T-helper 1 cell treated with Interleukin-12 subunit alpha and Interleukin-12 subunit beta and Interleukin-4 antibody, amounts not matched to agents 30 ng/mL and 1 ng/mL, for 36 hours (primary cell): ENCODE measurements around the gene ZNF805. TPM values are rescaled to one million over a fixed set of nuclear protein-coding genes. Genes with fewer than 3 reads are reported as not detected.

Experiments used
- total RNA-seq: library from RNA; stranded (reverse); gene quantifications from 2 replicates; pipeline ENCODE4 v1.2.3, GENCODE V29; 2022

ZNF805 gene
- total RNA-seq, 1 donor from 2014 or later: 9.4 TPM

Other genes starting within 250 kb of the ZNF805 start
- gene USP29, start 120.6 kb upstream of the ZNF805 start, total RNA-seq: not detected in 2 replicates
- not detected in 2 replicates for gene ZIM3, start 95.4 kb upstream of the ZNF805 start, total RNA-seq
- gene DUXA, start 73.1 kb upstream of the ZNF805 start, total RNA-seq: not detected in 2 replicates
- gene ZNF264, start 49.1 kb upstream of the ZNF805 start, total RNA-seq: 28.5 and 33.6 TPM in 2 replicates
- gene AURKC, start 9.6 kb upstream of the ZNF805 start, total RNA-seq: 0.32 and 0.42 TPM in 2 replicates
- gene ZNF460, start 39.9 kb downstream of the ZNF805 start, total RNA-seq: 42.0 and 44.9 TPM in 2 replicates
- 7.8 and 8.5 TPM in 2 replicates for gene ZNF543, start 79.8 kb downstream of the ZNF805 start, total RNA-seq
- 8.5 and 9.7 TPM in 2 replicates for gene ZNF304, start 110.6 kb downstream of the ZNF805 start, total RNA-seq
- 6.4 and 6.8 TPM in 2 replicates for gene TRAPPC2B, start 122.9 kb downstream of the ZNF805 start, total RNA-seq
- 2.0 and 3.9 TPM in 2 replicates for gene ZNF547, start 122.9 kb downstream of the ZNF805 start, total RNA-seq
- gene ZNF548, start 149.2 kb downstream of the ZNF805 start, total RNA-seq: 23.7 and 24.5 TPM in 2 replicates
- 13.6 and 15.0 TPM in 2 replicates for gene ZNF17, start 170.5 kb downstream of the ZNF805 start, total RNA-seq
- gene ZNF749, start 194.7 kb downstream of the ZNF805 start, total RNA-seq: 13.1 and 13.6 TPM in 2 replicates
- gene VN1R1, start 216.5 kb downstream of the ZNF805 start, total RNA-seq: 0.17 and 0.20 TPM in 2 replicates
- gene ZNF772, start 236.9 kb downstream of the ZNF805 start, total RNA-seq: 3.3 and 4.5 TPM in 2 replicates
- gene ZNF419, start 247.1 kb downstream of the ZNF805 start, total RNA-seq: 8.0 and 10.0 TPM in 2 replicates